Stimulated activated CD4-positive, alpha-beta T cell treated with anti-CD3 and anti-CD28 coated beads, Interleukin-4, amount 100 ng/mL, for 4 hours (primary cell): Measurements from ENCODE around the gene ERICH4.
"Not testable (repeated sequence)": the region's sequence is repeated elsewhere in the genome, so short reads cannot be mapped to it uniquely, and the experiment has no call there.

ENCODE experiments used
- DNase-seq, 2 experiments: peaks; one replicate each; pipeline ENCODE4 v3.0.0-alpha.2; 2020

Gene ERICH4

GRCh38 chr19:41415154-41415571 is 27.8 kb upstream of the ERICH4 start:
- no peak for DNase-seq

DNA sequence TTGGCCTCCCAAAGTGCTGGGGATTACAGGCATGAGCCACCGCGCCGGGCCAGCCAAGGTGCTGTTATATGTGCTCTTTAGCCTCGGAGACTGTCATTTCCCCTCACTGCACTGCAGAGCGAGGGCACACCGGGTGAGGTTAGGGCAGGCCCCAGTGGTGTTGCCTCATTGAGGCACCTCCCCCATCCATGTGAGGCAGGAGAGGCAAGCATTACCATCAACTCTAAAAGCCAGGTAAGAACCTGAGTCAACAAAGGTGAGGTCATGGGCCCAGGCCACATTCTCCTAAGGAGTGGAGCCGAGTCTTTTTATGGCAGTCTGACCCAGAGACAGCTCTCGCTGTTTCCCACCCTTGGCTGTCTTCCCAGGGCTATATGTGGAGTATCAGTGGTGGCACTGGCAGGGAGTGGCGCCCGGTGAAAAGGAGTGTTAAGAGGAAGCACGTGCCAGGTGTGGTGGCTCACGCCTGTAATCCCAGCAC is 26.7 kb upstream of the ERICH4 start:
- no peak for DNase-seq

- DNase-seq = no peak
Measured at GRCh38 chr19:41420101-41420880, 22.7 kb upstream of the ERICH4 start.

- DNase-seq = no peak
Measured at GRCh38 chr19:41421314-41421713, 21.6 kb upstream of the ERICH4 start.

- DNase-seq = no peak
Measured at GRCh38 chr19:41421973-41422372, 21.0 kb upstream of the ERICH4 start.

- no peak for DNase-seq
Measured at GRCh38 chr19:41422456-41422855, 20.5 kb upstream of the ERICH4 start.

DNA sequence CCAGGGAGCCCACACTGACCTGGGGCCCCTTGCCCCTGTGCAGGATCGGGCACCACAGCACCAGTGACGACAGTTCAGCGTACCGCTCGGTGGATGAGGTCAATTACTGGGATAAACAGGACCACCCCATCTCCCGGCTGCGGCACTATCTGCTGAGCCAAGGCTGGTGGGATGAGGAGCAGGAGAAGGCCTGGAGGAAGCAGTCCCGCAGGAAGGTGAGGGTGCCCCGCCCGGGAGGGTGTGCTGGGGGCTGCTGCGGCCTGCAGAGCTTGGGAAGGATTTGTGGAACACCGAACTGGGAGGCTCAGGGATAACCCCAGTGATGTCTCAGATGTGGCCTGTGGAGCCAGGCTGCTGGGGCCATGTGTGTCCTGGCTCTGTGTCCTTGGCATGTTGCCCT is 20.0 kb upstream of the ERICH4 start:
- no peak for DNase-seq

DNA sequence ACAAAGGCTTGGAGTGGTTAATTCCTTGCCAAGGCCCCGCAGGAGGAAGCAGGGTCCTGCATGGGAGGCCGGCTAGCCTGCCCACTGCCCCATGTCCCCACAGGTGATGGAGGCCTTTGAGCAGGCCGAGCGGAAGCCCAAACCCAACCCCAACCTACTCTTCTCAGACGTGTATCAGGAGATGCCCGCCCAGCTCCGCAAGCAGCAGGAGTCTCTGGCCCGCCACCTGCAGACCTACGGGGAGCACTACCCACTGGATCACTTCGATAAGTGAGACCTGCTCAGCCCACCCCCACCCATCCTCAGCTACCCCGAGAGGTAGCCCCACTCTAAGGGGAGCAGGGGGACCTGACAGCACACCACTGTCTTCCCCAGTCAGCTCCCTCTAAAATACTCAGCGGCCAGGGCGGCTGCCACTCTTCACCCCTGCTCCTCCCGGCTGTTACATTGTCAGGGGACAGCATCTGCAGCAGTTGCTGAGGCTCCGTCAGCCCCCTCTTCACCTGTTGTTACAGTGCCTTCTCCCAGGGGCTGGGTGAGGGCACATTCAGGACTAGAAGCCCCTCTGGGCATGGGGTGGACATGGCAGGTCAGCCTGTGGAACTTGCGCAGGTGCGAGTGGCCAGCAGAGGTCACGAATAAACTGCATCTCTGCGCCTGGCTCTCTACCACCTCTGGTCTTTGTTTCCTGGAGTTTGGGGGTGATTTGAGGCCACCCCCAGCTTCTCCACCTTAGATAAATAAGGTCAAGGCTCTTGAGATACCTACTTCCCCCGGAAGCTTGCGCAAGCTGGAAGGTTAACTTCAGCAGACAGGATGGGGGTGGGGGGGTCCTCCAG is 18.4 kb upstream of the ERICH4 start:
- DNase-seq = no peak

- DNase-seq = no peak
Measured at GRCh38 chr19:41425174-41426115, 17.5 kb upstream of the ERICH4 start.

DNA sequence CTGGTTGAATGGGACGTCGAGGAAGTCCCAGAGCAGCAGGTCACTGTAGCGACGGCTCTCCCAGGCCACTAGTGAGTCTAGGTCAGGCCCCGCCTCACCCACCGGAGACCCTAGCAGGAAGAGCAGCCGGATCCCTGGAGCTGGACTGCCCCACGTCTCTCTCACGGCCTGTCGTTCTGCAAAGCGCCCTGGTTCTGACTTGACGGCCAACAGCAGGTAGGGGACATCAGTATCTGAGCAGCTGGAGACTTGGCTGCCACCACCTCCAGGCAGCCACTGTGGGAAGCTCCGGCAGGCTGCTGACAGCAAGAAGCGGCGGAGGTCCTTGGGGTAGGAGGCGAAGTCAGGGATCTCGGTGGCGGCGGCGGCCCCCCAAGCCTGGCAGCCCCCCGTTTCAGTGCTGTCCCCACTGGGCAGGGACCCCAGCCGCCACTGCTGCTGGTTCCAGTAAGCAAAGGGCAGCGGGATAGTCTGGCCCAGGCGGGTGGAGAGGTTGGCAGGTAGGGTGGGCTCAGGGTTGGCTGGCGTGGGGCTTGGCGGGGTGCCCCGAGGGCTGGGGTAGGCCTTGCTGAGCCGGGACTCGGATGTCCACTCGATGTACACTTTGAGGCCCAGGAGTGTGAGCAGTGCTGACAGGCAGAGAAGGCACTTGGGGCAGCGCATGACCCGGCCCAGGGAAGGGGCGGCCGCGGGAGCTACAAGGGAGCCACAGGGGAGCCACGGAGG is 16.7 kb upstream of the ERICH4 start:
- DNase-seq = no peak

GRCh38 chr19:41426952-41427646 is 15.9 kb upstream of the ERICH4 start, which contains the start of gene B3GNT8:
Gene B3GNT8, minus strand, starts transcription at chr19:41427374. Its CDS starts 596 bp downstream, at chr19:41426778.
- peak; percentile 10 to 50 for DNase-seq

DNA sequence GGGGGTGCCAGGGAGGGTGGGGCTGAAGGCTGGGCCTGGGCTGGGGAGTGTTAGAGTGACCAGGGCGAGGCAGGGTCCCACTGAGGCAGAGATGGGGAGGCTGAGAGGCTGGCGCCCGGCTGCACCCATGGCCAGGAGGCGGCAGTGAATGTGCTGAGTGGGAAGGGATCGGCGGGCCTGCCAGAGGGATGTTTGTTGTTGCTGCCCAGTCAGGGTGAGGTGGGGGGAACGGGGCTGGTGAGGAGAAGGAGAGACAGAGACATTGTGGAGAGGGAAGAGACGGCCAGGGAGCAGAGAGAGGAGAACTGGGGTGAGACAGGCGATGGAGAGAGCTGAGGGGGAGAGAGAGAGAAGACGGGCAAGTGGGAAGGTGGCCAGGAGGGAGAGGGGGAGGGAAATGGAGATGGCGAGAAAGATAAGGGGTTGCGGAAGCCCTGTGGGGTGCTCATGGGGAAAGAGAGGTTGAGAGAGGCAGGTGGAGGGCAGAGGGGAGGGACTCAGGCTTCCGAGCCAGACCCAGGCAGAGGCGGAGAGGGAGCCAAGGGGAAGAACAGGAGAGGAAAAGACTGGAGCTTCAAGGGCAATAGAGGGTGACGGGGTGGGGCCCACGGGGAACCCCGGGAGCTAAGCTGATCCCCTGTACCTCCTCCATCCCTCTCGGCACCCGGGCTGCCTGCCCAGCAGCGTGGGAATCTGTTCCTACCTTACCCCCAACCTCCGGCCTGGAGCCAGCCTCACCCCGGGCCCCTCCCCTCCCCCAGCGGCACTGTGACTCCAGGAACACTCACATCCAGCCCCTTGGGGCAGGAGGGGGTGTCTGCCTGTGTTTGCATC is 15.1 kb upstream of the ERICH4 start:
- DNase-seq = peak in 1 of 2 experiments; percentile 12

DNA sequence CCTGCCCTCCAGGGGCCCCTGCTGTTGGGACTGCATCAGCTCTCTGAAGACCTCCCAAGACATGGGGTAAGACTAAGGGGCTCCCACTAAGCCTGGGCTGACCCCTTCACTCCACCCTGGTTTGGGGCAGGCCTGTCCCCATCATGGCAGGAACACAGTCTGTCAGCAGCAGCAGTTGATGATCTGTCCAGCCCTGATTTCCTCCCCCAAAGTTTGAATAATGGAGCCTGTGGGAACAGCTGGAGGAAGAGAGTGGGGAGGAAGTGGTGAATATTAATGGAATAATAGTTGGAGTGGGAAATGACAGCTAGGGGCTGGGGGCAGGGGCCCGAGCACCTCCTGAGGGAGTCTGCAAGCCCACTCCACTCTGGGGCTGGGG is 14.5 kb upstream of the ERICH4 start:
- no peak for DNase-seq

DNA sequence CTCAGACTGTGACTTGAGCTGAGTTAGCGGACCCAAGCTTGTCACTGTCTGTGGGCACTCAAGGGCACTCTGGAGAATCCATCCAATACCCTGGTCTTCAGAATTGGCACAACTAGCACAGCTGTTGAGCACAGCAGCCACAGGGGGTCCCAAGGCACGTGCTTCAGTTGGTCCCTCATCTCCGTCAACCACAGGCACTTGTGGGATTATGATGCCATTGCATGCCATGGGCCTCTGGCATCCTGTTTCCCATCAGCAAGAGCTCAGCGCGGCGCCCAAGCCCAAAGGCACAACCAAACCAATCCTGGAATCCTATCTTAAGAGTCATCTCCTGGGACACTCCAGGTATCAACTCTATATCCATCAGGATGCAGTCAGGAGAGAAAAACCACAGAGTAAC is 12.0 kb upstream of the ERICH4 start:
- no peak for DNase-seq

DNA sequence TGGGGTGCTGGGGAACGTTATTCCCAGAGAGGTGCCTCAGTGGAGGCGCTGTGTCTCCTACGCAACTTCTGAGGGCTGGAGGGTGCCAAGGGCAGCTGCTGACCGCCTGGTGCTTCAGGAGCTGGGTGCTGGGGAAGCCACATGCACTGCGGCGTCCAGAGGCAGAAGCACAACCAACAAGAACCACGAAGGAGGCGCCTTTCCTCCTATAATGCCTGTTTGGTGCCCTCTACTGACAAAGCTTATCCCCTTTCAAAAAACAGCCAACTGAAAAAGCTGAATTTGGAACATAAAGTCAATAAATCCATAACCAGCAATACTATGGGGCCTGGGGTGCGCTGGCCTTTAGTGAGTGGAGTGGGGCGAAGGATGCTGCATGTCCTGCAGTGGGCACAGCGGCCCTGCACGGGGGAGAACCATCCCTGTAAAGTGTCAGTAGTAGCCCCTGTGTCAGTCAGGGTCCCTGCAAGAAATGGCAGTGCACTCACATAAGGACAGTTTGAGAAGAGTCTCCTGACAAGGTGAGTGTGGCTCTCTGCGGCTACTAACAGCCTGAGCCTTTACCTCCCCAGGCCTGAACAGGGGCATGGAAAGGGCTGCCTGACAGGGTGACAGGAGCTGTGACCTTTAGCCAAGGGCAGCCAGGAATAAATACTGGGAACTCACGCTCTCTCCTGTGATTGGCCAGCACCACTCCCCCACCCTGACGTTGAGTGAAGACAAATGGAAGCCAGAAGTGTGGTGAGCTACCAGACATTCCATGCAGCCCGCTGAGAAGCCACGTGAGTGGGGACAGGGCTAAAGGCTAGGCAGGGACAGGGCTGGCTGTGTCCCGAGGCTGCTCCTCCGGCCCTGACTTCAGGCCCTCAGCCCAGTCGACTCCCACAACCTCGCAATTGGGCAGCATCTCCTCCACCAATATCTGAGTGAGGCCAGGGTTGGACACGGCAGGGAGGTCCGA is 11.2 kb upstream of the ERICH4 start:
- DNase-seq = no peak

- no peak for DNase-seq
Measured at GRCh38 chr19:41433171-41433570, 9.8 kb upstream of the ERICH4 start.

DNA sequence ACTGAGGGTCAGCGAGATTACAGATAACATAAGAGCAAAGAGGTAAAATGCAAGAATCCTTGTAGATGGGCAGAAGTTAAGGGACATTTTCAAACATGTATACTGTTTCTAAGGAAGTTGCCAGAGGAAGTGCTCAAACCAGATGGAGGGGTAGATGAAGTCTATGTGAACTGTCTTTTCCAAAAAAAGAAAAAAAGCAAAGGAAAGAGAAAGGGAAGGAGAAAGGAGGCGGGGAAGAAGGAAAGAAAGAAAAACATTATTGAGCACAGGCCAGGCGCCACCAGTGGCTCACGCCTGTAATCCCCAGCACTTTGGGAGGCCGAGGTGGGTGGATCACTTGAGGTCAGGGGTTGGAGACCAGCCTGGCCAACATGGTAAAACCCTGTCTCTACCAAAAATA is 8.5 kb upstream of the ERICH4 start:
- no peak for DNase-seq

GRCh38 chr19:41435376-41435775 is 7.6 kb upstream of the ERICH4 start:
- DNase-seq = not testable (repeated sequence)
